ENCODE measurements around the gene AFF3.

GRCh38 chr2:99697811-99698568 lies 444.4 kb downstream of the AFF3 start:
- TF ChIP-seq POLR2A (IDR thresholded peaks at IDR 0.05; ENCODE audit: insufficient read depth in 1 of 2, low read depth in 2 of 2, low read length in 2 of 2) (no peak), ELK4 (CRISPR knock-in tag; IDR thresholded peaks at IDR 0.05; ENCODE audit: borderline replicate concordance) (no peak), ZNF333 (CRISPR knock-in tag; IDR thresholded peaks at IDR 0.05; ENCODE audit: borderline replicate concordance) (no peak), RAD21 (CRISPR knock-in tag; IDR thresholded peaks at IDR 0.05) (no peak), KDM5A (IDR thresholded peaks at IDR 0.05; ENCODE audit: borderline replicate concordance, low read length) (no peak)

Measured in HepG2 (cell line).